CD4-positive, alpha-beta T cell treated with Interleukin-12 subunit alpha and Interleukin-12 subunit beta, for 1 hour (primary cell): ENCODE data around the gene ANGPTL4.
"Not testable (repeated sequence)": the region's sequence is repeated elsewhere in the genome, so short reads cannot be mapped to it uniquely, and the experiment has no call there.

ENCODE experiments used
- DNase-seq: peaks from one replicate; pipeline ENCODE4 v3.0.0-alpha.2; 2020

ANGPTL4 gene

DNA sequence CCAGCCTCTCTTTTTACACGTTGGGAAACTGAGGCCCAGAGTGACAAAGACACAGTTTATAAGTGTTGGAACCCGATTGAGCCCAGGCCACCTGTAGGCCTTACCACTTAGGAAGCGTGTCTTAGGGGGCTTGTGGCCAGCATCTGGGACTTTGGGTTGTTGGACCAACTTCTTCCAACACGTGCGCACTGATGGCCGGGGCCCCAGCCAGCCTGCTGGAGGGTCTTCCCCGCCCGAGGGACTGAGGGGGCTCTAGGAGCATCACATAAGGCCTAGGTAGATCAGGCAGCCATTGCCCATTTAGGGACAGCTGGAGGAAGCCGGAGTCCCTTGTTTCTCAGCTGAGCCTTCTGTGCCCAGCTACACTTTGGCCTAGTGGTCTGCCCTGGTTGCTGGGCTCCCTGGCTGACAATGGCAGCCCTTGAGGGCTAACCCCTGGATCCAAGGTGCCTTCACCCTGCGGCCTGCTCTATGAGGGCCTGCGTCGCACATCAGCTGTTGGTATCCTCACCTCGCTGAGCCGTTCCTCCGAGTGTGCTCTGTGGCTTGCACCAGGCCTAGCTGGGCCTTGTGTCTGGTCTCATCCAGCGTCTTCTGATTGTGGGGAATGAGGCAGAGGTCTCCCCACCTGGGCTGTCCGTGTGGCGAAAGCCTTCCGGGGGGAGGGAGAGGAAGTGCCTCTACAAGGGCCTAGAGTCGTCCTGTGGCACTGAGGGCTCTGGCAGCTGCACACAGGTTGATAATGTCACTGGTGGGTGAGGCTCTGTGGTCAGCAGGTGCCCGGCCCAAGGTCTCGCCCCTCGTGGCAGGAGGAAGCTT is 27.5 kb downstream of the ANGPTL4 start:
- DNase-seq: no peak

DNA sequence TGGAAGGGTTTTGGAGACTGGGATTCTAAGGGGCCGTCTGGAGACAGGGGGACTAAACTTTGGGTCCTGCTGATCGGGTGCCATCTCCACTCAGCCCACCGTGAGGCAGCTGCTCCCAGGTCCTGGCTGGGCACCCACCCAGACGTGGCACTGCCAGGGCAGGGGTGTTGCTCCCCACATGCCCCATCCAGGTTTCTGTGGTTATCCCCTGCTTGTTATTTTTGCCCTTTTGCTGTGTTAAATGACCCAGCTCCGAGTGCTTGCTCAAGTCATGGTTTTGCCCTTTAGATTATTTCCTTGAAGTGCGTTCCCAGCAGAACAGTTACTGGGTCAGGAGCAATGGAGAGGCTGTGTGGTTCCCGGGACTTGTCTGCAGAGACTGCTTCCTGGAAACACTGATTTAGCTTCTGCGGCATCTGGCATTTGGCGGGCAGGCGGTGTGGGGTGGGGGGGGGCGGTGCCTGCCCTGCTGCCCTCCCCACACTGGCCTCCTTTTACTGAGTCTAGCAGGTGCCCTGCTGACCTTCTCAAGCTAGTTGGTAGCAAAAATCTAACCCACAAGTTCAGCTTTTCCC is 28.1 kb downstream of the ANGPTL4 start:
- DNase-seq: no peak

DNA sequence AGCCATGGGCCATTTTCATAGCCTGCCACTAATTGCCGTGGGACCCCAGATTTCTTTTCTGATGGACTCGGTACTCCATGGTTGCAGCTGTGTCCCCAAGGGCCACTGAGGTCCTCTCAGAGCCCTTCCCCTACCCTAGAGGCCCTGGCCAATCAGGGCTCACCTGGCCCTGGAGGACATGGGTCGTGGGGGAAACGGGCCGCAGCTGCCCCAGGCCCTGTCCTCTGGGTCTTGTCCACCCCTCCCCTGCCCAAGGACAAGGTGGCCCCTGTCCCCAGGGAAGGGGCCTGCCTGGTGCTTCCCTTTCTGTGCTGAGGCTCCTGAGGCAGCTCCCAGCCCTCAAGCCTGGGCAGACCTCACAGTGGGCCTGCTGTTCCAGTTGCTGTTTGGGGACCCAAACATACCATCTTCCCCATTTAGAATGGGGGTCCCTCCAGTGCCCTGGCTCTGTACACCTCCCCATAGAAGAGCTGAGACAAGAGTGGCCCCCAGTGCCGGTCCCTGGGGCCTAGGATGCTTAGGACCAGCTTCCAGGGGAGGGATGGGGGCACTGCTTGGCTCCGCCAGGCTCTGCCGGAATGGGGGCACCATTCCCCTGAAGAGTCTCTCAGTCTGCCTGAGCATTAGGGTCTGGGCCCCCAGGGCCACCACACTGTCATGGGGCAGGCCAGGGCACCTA is 29.4 kb downstream of the ANGPTL4 start:
- DNase-seq: no peak

DNA sequence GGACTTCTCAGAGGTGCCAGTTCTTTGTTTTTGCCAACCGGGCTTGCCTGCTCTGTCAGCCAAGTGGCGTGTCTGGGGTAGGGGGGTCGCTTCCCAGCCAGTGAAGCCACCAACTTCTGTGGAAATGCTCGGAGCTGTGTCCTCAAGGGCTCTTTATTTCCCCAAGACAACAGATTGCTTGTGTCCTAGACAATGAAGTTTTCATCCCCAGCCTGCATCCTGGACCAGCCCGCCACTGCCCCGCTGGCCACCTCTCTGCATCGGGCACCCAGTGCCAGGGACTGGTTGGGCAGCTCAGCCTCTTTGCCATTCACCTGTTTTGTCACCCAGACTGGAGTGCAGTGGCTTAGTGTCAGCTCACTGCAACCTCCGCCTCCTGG is 29.9 kb downstream of the ANGPTL4 start:
- no peak for DNase-seq

DNA sequence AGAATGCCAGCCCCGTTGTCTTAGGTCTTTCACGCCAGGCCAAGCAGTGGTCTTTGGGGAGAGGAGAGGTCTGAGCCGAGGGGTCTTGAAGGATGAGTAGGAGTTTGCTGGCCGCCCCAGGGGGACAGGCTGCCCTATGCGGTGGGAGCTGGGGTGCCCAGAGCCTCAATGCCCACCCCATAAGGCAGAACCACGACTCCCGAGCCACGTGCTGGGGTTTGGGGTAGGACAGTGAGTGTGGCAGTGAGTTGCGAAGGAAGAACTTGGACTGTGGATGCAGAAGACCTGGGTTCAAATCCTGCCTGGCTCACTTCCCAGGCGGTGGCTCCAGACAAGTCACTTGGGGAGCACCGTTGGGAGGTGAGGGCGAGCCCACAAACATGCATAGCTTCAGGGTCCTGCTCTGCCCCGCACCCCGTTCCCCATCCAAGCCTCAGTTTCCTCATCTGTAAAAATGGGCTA is 31.7 kb downstream of the ANGPTL4 start:
- DNase-seq: no peak

DNA sequence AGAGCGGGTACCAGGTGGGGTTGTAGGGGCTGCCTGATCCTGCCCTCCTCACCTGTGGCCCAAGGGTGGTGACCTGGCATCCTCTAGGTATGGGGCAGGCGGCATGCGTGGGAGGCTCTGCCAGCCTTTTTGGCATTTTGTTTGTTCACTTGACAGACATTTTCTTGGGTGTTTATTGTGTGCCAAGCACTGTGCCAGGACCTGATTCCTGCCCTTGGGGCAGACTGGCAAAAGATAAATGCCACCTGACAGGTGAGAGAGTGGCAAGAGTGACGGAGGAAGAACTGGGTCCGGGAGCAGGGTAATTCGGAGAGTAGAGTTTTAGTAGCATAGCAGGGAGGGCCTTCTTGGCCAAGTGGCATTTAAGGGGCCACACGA is 32.2 kb downstream of the ANGPTL4 start:
- DNase-seq: no peak

DNA sequence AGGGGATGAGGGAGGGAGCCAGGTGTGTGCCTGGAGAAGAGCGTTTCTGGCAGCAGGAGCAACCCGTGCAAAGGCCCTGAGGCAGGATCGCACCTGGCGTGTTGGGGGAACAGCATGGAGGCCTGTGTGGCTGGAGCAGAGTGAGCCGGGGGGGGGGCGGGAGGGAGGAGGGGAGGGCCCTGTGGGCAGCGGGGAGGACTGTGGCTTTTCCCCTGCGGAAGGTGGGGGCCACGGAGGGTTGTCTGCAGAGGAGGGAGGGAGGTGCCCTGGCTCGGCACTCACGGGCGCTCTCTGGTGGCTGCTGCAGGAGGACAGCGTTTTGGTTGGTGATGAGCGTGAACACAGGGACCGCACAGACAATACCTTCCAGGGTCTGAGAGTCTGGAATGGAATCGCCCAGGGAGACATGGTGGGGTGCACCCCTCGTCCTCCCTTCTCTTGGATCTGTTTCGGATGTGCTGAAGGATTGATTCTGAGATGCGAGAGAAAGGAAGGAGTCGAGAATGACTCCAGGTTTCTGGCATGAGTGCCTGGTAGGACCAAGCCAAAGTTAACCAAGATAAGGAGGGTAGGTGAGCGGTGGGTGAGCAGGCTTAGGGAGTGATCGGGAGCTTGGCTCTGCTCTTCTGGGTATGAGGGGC is 32.7 kb downstream of the ANGPTL4 start:
- DNase-seq: peak; percentile 85

DNA sequence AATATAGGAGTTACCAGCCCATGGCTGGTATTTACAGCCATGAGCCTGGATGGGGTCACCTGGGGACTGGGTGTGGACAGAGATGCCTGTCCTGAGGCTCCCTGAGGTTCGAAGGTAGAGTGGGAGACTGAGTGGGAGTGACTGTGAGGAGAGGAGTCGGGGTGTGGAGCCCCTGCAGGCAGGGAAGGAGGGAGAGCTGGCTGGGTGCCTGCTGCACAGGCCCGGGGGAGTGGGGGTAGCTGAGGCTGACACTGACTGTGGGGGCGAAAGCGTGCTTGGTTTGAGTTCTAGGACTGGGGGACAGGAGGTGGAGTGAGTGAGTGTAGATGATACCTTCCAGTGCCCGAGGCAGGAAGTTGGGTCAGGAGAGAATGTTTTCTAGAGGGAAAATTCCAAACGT is 33.3 kb downstream of the ANGPTL4 start:
- DNase-seq: no peak

DNA sequence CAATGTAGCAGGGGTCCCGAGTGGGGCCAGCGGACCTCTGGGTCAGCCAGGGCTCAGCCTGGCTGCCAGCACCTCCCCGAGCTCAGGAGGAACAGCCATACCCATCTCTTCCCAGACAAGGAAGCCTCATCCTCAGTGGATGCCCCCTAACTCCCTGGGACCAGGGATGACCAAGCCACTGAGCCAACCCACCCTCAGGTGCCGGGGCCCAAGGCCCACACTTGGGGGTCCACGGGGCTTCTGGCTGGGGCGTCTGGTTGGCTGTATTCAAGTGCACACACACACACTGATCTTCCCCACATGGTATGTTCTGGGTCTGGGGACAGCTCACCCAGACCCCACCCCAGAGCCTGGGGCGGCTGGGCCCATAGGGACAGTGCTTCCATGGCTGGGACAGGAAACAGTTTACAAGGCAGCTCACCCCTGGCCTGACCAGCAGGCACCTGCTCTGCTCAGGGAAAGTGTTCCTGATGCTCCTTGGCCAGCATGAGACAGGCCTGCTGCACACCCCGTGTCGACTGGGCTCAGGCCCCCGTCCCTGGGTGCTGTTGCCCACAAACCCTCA is 33.9 kb downstream of the ANGPTL4 start:
- no peak for DNase-seq

DNA sequence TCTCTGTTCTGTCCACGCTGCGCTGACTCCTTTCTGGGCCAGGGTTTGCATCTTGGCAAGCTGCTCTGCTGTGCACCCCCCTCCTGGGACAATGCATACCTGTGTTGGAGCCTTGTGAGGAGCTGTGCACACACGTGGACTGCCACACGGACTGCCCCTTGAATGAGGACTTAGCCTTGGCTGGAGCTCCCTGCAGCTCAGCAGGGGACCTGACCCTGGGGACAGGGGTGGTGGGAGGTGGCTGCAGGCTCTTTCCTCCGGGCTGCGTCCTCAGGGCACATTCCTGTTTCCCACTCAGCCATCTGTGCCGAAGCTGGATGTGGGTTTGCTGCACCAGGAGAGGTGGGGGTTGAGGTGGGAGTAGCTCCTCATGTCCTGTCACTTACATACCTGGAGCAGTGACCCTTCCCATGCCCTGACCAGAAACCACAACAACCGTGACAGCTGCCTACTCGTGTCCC is 34.4 kb downstream of the ANGPTL4 start:
- no peak for DNase-seq

DNA sequence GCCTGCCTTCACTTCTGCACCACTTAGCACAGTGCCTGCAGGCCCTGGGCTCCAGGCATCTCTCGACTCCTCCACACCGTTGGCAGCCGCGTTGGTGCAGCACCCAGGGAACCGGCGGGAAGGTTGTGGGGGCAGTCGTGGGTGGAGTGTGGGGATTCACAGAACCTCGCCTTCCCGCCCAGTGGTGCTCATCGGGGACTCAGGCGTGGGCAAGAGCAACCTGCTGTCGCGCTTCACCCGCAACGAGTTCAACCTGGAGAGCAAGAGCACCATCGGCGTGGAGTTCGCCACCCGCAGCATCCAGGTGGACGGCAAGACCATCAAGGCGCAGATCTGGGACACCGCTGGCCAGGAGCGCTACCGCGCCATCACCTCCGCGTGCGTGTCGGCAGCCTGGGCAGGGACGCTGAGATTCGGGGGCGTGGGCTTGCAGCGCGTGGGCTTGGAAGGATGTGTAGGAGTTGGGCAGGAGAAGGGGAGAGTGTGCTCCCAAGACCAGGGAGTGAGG is 35.8 kb downstream of the ANGPTL4 start:
- no peak for DNase-seq

DNA sequence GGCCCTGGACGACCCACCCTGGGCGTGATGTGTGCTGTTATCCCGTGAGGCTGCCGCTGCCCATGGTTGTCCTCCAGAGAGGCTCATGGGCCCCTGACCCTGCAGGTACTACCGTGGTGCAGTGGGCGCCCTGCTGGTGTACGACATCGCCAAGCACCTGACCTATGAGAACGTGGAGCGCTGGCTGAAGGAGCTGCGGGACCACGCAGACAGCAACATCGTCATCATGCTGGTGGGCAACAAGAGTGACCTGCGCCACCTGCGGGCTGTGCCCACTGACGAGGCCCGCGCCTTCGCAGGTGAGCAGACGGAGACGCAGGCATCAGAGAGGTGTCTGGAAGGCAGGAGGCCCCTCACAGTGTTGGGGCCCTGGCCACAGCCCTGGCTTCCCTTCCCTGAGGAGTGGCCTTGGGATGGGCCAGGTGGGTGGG is 38.0 kb downstream of the ANGPTL4 start:
- DNase-seq: no peak

DNA sequence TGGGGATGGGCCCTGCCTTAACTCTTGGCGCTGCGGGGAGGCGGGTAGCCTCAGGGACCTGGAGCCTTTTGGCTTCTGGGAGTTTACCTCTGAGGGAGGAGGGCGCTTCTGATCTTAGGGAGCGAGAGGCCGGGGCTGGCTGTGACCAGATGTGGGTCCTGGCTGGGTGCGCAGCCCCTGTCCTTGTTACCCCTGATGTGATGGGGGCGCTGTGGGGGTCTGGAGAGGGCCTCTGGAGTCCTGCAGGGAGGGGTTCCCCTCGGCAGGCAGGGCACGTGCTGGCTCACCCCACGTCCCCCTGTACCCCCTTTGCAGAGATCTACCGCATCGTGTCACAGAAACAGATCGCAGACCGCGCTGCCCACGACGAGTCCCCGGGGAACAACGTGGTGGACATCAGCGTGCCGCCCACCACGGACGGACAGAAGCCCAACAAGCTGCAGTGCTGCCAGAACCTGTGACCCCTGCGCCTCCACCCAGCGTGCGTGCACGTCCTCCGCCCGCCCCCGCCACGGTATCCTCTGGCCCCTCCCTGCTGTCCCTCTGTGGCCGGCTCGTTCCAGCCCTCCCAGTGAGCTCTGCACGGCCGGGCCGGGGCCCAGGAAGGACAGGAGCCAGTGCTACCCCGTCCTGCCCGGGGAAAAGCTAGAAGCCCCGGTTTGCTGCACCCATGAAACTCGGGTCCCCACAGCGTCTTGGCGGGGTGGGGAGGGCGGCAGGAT is 39.3 kb downstream of the ANGPTL4 start:
- no peak for DNase-seq

DNA sequence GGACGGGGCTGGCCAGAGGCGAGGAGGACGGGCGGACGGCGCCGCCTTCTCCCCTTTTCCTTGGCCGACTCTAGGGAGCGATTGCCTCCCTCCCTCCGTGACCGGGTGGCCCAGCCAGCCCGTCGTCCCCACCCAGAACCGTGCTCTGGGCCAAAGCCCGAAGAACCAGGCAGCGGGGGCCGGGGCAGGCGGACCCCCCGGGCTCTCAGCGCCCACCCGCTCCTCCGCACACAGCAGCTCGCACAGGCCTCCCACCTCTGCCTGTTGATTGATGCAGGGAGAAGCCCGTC is 39.8 kb downstream of the ANGPTL4 start:
- no peak for DNase-seq

DNA sequence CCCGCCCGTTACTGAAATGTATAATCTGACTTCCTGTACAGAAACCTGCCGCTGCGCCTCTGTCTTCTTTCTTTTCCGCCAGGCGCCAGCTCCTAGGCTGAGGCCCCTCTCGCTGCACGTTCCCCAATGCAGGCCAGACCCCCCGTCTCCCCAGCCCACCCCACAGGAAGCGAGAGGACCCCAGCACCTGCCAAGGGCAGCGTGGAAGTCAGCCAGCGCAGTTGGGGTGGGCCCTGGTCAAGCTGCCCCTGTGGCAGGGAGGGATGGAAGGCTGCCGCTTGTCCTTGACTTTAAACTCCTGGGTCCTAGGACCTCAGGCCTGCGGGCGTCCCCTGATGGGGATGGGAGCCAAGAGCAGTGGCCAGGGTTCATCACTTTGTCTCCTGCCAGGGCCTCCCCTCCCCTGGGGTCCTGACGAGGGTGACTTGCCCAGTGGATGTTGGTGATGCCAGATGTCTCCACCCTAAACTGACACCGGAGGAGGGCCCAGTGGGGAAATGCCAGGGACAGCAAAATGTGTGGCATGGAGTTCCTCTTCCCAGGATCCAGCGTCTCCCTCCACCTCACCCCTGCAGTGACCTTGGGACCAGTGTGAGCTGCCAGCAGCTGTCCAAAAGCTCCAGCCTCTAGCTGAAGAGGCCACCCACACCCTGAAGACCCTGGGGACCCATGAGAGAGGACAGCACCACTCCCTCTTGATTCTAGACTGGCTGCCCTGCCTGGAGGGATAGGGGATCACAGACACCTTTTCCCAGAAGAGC is 40.6 kb downstream of the ANGPTL4 start:
- no peak for DNase-seq

DNA sequence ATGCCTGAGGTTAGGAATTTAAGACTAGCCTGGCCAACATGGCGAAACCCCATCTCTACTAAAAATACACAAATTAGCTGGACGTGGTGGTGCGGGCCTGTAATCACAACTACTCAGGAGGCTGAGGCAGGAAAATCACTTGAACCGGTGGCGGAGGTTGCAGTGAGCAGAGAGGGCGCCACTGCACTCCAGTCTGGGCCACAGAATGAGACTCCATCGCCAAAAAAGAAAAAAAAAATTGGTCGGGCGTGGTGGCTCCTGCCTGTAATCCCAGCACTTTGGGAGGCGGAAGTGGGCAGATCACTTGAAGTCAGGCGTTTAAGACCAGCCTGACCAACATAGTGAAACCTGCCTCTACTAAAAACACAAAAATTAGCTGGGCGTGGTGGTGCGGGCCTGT is 46.8 kb downstream of the ANGPTL4 start:
- not testable (repeated sequence) for DNase-seq

DNA sequence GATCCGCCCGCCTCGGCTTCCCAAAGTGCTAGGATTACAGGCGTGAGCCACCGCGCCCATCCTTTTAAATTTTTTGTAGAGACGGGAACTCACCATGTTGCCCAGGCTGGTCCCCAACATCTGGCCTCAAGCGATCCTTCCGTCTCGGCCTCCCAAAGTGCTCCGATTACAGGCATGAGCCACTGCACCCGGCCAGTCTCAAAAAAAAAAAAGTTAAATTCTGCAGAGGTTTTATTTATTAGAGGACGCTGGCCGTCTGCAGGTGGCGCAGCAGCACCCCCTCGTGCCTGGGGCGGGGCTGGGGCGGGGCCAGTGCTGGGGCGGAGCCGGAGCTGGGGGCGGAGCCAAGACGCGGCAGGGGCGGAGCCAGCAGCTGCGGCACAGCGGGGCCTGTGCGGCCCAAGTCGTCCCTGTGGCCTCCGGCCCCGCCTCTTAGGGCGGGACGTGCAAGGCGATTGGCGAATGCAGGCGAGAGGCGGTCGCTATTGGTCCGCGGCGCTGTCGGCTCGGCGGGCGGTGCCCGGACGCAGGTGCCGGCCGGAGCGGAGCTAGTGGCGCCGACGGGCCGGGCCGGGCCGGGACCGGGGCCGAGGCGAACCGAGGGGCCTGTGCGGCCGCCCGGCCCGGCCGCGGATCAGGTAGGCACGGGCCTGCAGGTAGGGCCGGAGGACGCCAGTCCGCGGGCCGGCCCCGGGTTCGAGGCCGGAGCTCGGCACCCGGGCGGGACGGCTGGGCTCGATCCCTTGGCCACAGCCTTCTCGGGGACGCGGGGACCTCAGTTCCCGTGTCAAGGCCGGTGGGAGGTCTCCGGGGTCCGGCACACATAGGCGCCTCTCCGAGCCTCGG is 49.1 kb downstream of the ANGPTL4 start, which contains the start of gene MARCHF2:
Gene MARCHF2, plus strand, starts transcription at position 523 of the 846 bp plus-strand sequence. CDS start 8,536 bp downstream, outside the sequence.
- DNase-seq: peak; percentile 98

DNA sequence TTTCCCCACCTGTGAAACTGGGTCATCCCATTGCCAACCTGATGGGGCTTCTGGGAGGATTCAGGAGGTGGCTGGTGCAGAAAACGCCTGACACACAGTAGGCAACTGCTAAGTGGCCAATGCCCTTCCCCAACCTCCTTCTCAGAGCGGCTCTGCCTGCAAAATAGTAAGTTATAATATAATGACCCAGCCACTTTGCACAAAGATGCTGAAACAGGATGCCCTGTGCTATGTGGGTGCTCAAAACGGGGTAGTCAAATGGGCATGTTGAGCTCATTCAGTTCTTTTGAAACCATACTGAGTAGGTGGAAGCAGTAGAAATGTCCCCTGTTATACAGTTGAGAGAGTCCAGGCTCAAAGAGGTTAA is 49.7 kb downstream of the ANGPTL4 start:
- no peak for DNase-seq

DNA sequence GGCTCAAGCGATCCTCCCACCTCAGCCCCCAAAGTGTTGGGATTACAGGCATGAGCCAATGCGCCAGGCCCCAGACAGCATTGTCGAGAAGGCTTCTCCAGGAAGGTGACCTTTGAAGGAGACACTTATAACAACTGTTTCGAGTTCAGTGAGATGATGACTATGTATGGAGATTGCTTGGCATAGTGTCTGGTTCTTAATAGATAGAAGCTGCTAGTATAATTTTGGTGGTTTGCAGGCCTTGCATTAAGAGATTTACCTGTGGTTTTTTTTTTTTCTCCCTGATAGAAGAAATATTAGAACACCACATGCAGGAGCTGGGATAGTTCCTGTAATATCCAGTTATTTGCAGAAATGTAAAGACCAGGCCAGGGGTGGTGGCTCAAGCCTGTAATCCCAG is 52.8 kb downstream of the ANGPTL4 start:
- DNase-seq: no peak
